GM12878 (cell line): ENCODE data around the gene HOXD9. TPM values are rescaled to one million over a fixed set of nuclear protein-coding genes. Genes with fewer than 3 reads are reported as not detected.

Source experiments
- ATAC-seq: fragments of 200-7000 bp; cut with Tn5 transposase; 3 replicates; pipeline ENCODE4 v1.9.1; 2020; ENCODE audit warnings: mild to moderate bottlenecking, moderate library complexity
- BruUV-seq: library from RNA; stranded (reverse); fragments of 400-500 nt; replicated peaks from 2 replicates; lab custom pipeline; 2021; lab: Mats Ljungman, UMichigan
- CTCF ChIA-PET: fragments of 300-600 bp; sonication (Branson Sonifier 250); formaldehyde crosslinking; extraction: SDS; loops from one replicate; lab custom pipeline; 2021; ENCODE audit warnings: inconsistent platforms; lab: Yijun Ruan, JAX
- POLR2A ChIA-PET: fragments of 350-600 bp; formaldehyde crosslinking; extraction: SDS; loops from one replicate; lab custom pipeline; 2021; ENCODE audit warnings: inconsistent platforms; lab: Charles Lee
- RAD21 ChIA-PET: fragments of 300-600 bp; sonication (Branson Sonifier 250); formaldehyde crosslinking; loops from one replicate; lab custom pipeline; 2023; ENCODE audit warnings: antibody characterized with exemption; ENCODE audit not compliant: unreplicated experiment; lab: Charles Lee
- SMC1A ChIA-PET: fragments of 300-600 bp; sonication (Branson Sonifier 250); formaldehyde crosslinking; loops from one replicate; lab custom pipeline; 2023; ENCODE audit not compliant: unreplicated experiment, uncharacterized antibody; lab: Charles Lee
- DNase-seq: peaks from one replicate; pipeline ENCODE4 v3.0.0-alpha.2; 2011; ENCODE audit warnings: low read depth, low spot score
- FAIRE-seq: peaks from 3 replicates; lab custom pipeline; 2011; peaks lifted over from hg19 to GRCh38; lab: Jason Lieb, UNC
- H2AFZ ChIP-seq: 2 replicates; pipeline ENCODE4 v1.6.0; 2011; ENCODE audit warnings: low read depth, low read length, control low read depth; ENCODE audit not compliant: control insufficient read depth
- H3K27ac ChIP-seq: 2 replicates; pipeline ENCODE4 v1.5.1; 2011; ENCODE audit warnings: control low read depth; ENCODE audit not compliant: control insufficient read depth, insufficient read depth
- H3K27me3 ChIP-seq, 2 experiments: replicated peaks in 1 of 2; 2 replicates each; pipeline versions ENCODE4 v1.6.0 to v1.6.1; 2011; ENCODE audit warnings: low read length in 1 of 2; ENCODE audit not compliant: control insufficient read depth in 2 of 2, insufficient read depth in 2 of 2
- H3K36me3 ChIP-seq, 2 experiments: 2 replicates each; pipeline ENCODE4 v1.5.1; 2011; ENCODE audit warnings: low read length in 1 of 2; ENCODE audit not compliant: control insufficient read depth in 2 of 2, insufficient read depth in 2 of 2
- H3K4me1 ChIP-seq: 2 replicates; pipeline ENCODE4 v1.6.1; 2011; ENCODE audit warnings: mild to moderate bottlenecking, low read length, moderate library complexity, mixed read lengths; ENCODE audit not compliant: control insufficient read depth, insufficient read depth
- H3K4me2 ChIP-seq: 2 replicates; pipeline ENCODE4 v1.6.0; 2011; ENCODE audit warnings: control low read depth; ENCODE audit not compliant: control insufficient read depth, insufficient read depth
- H3K4me3 ChIP-seq: fragments of 200-600 bp; sonication (generic); 2 replicates; pipeline ENCODE4 v1.5.1; 2016
- H3K79me2 ChIP-seq: 2 replicates; pipeline ENCODE4 v1.6.0; 2011; ENCODE audit warnings: low read length; ENCODE audit not compliant: control insufficient read depth, insufficient read depth
- H3K9ac ChIP-seq: 2 replicates; pipeline ENCODE4 v1.8.0; 2011; ENCODE audit warnings: low read length, control low read depth, mixed read lengths; ENCODE audit not compliant: control insufficient read depth, insufficient read depth
- H3K9me3 ChIP-seq: replicated peaks from 3 replicates; pipeline ENCODE4 v1.5.1; 2011; ENCODE audit warnings: mild to moderate bottlenecking, low read length; ENCODE audit not compliant: control insufficient read depth, insufficient read depth
- H4K20me1 ChIP-seq: 2 replicates; pipeline ENCODE4 v1.6.0; 2011; ENCODE audit not compliant: control insufficient read depth, insufficient read depth
- ATF7 ChIP-seq: fragments of 450-650 bp; IDR thresholded peaks from 2 replicates; pipeline ENCODE4 v1.6.1; 2016; ENCODE audit warnings: low read depth, mild to moderate bottlenecking
- BHLHE40 ChIP-seq, 2 experiments: fragments of 450-650 bp in 1 of 2; IDR thresholded peaks; 2 replicates each; pipeline ENCODE4 v1.6.1; 2011 to 2017; ENCODE audit warnings: low read depth in 2 of 2, borderline replicate concordance in 1 of 2, improper control_type of control experiment in 1 of 2, low read length in 1 of 2, mild to moderate bottlenecking in 1 of 2
- CEBPZ ChIP-seq: fragments of 150-350 bp; IDR thresholded peaks from 2 replicates; pipeline ENCODE4 v1.6.1; 2016; ENCODE audit warnings: low read depth, low read length
- CREB1 ChIP-seq: IDR thresholded peaks from 2 replicates; pipeline ENCODE4 v1.6.1; 2012; ENCODE audit warnings: low read depth, mild to moderate bottlenecking, inconsistent platforms
- ETV6 ChIP-seq, 2 experiments: fragments of 450-650 bp in 1 of 2; IDR thresholded peaks in 1 of 2; conservative IDR thresholded peaks in 1 of 2; 2 replicates each; pipeline ENCODE4 v1.6.1; 2014; ENCODE audit warnings: antibody characterized with exemption in 1 of 2, borderline replicate concordance in 1 of 2, low read depth in 1 of 2, mild to moderate bottlenecking in 1 of 2, moderate library complexity in 1 of 2
- IKZF1 ChIP-seq: fragments of 450-650 bp; conservative IDR thresholded peaks from 2 replicates; pipeline ENCODE4 v1.6.1; 2017; ENCODE audit warnings: antibody characterized with exemption, mild to moderate bottlenecking
- IRF4 ChIP-seq: IDR thresholded peaks from 2 replicates; pipeline ENCODE4 v1.6.1; 2011; ENCODE audit warnings: low read depth, low read length
- PAX8 ChIP-seq: fragments of 450-650 bp; IDR thresholded peaks from 2 replicates; pipeline ENCODE4 v1.6.1; 2017; ENCODE audit warnings: mild to moderate bottlenecking, moderate library complexity
- POU2F2 ChIP-seq: IDR thresholded peaks from 3 replicates; pipeline ENCODE4 v1.6.1; 2011; ENCODE audit warnings: low read depth, mild to moderate bottlenecking, low read length, borderline replicate concordance
- SMAD1 ChIP-seq: fragments of 450-650 bp; IDR thresholded peaks from 2 replicates; pipeline ENCODE4 v1.6.1; 2018; ENCODE audit warnings: mild to moderate bottlenecking, low read depth; ENCODE audit not compliant: partially characterized antibody
- STAT1 ChIP-seq: fragments of 450-650 bp; conservative IDR thresholded peaks from 2 replicates; pipeline ENCODE4 v1.6.1; 2014; ENCODE audit warnings: antibody characterized with exemption, mild to moderate bottlenecking
- STAT3 ChIP-seq: IDR thresholded peaks from 2 replicates; pipeline ENCODE4 v1.6.1; 2011; ENCODE audit warnings: low read depth, low read length, improper control_type of control experiment
- TBL1XR1 ChIP-seq: IDR thresholded peaks from 2 replicates; pipeline ENCODE4 v1.6.1; 2012; ENCODE audit warnings: low read depth, low read length, improper control_type of control experiment
- ZBED1 ChIP-seq: IDR thresholded peaks from 2 replicates; pipeline ENCODE4 v1.6.1; 2016; ENCODE audit warnings: borderline replicate concordance
- ZNF207 ChIP-seq: fragments of 450-650 bp; IDR thresholded peaks from 2 replicates; pipeline ENCODE4 v1.6.1; 2014; ENCODE audit warnings: antibody characterized with exemption, mild to moderate bottlenecking, borderline replicate concordance
- ZNF24 ChIP-seq: fragments of 450-650 bp; IDR thresholded peaks from 2 replicates; pipeline ENCODE4 v1.6.1; 2017; ENCODE audit warnings: antibody characterized with exemption, mild to moderate bottlenecking
- ZNF622 ChIP-seq: fragments of 450-650 bp; IDR thresholded peaks from 2 replicates; pipeline ENCODE4 v1.6.1; 2017; ENCODE audit warnings: mild to moderate bottlenecking, inconsistent platforms
- ZSCAN29 ChIP-seq: fragments of 450-650 bp; IDR thresholded peaks from 2 replicates; pipeline ENCODE4 v1.6.1; 2017; ENCODE audit warnings: mild to moderate bottlenecking, moderate library complexity
- WGBS: methylation state at CpG from one replicate; pipeline ENCODE4 v1.1.6; 2016; ENCODE audit warnings: low lambda C conversion rate; ENCODE audit not compliant: insufficient replicate concordance, insufficient coverage; ENCODE audit errors: missing lambda C conversion rate; 5-methylcytosine and 5-hydroxymethylcytosine counted together
- in situ Hi-C: fragments of 300-500 bp; cut with MboI; formaldehyde crosslinking; loops from 9 replicates; pipeline ENCODE4 v1.14.3; 2018; ENCODE audit warnings: mixed read lengths
- intact Hi-C: fragments of 100-400 bp; cut with micrococcal nuclease; formaldehyde crosslinking; loops from one replicate; pipeline ENCODE4 v1.14.2; 2022; ENCODE audit not compliant: unreplicated experiment
- polyA plus RNA-seq, 11 experiments: library from polyadenylated mRNA; depleted of rRNA in 4 of 11; unstranded in 6 of 11; stranded (reverse) in 5 of 11; fragments of >200 nt; fragmentation: Nextera tagmentation in 4 of 11; fragmentation: Illumina TruSeq in 1 of 11; extraction: Ambion mirVana in 4 of 11; extraction: Trizol in 1 of 11; gene quantifications; 1 replicate in 1 of 11; 2 replicates in 10 of 11; pipeline versions ENCODE4 v1.2.1 to v1.2.3, GENCODE V29; 2011 to 2016; ENCODE audit warnings: inconsistent platforms in 2 of 11, missing spikeins in 2 of 11, low read depth in 1 of 11
- total RNA-seq, 4 experiments: library from RNA; depleted of rRNA in 3 of 4; stranded (reverse); fragments of >200 nt in 3 of 4; fragmentation: Illumina TruSeq in 1 of 4; extraction: Trizol in 1 of 4; gene quantifications; 2 replicates each; pipeline versions ENCODE4 v1.2.1 to v1.2.3, GENCODE V29; 2013 to 2021
- TF ChIP-seq, protein P1 (sequence below), 3 experiments: IDR thresholded peaks in 2 of 3; conservative IDR thresholded peaks in 1 of 3; 2 replicates each; pipeline ENCODE4 v1.5.1; 2011; ENCODE audit warnings: low read depth in 3 of 3, low read length in 3 of 3, mild to moderate bottlenecking in 3 of 3, control low read depth in 2 of 3, moderate library complexity in 2 of 3, inconsistent platforms in 1 of 3, mixed read lengths in 1 of 3; ENCODE audit not compliant: control insufficient read depth in 2 of 3, insufficient read depth in 1 of 3; ENCODE audit errors: extremely low read depth in 1 of 3

Gene HOXD9
- total and polyA plus RNA-seq, 10 of the 15 experiments (the other 5 are each of a cell fraction or from before 2014, with no cell fraction given): not detected

- no peak for TF ChIP-seq STAT1
These were observed 21.2 kb upstream of the HOXD9 start (continued) for GRCh38 chr2:176101216-176101830.

- POLR2A ChIA-PET: no interaction called here
- WGBS: 29% methylated on average over 4 of the region's 5 CpGs
- no peak overlapping the region for H3K27ac ChIP-seq
- H2AFZ ChIP-seq: no peak overlapping the region
- FAIRE-seq: no peak
- in situ Hi-C loops: no loop called here
- RAD21 ChIA-PET: no interaction called here
- intact Hi-C loops: no loop called here
- no peak overlapping the region for H3K9ac ChIP-seq
- ATAC-seq: no peak
- CTCF ChIA-PET: interaction anchor here (0.5 to 2.6 kb wide), 5 partner anchors 9 to 1834 kb away, joined by 3 to 11 read pairs (median 3); no protein-coding TSS in a partner anchor
- TF ChIP-seq IRF4 (no peak), ZNF24 (no peak), POU2F2 (no peak), SMAD1 (no peak), ATF7 (no peak), STAT3 (no peak), ETV6 (conservative IDR thresholded peaks at IDR 0.05 in 1 of 2, IDR thresholded peaks at IDR 0.05 in 1 of 2; ENCODE audit: borderline replicate concordance in 1 of 2, low read depth in 1 of 2) (no peak), STAT1 (no peak), CREB1 (no peak), IKZF1 (no peak), ZBED1 (no peak), BHLHE40 (IDR thresholded peaks at IDR 0.05; ENCODE audit: borderline replicate concordance in 1 of 2, low read depth in 2 of 2, low read length in 1 of 2) (no peak), TBL1XR1 (no peak), ZNF622 (no peak), ZSCAN29 (no peak), PAX8 (no peak), ZNF207 (no peak), CEBPZ (no peak)
- TF ChIP-seq, protein P1, sequence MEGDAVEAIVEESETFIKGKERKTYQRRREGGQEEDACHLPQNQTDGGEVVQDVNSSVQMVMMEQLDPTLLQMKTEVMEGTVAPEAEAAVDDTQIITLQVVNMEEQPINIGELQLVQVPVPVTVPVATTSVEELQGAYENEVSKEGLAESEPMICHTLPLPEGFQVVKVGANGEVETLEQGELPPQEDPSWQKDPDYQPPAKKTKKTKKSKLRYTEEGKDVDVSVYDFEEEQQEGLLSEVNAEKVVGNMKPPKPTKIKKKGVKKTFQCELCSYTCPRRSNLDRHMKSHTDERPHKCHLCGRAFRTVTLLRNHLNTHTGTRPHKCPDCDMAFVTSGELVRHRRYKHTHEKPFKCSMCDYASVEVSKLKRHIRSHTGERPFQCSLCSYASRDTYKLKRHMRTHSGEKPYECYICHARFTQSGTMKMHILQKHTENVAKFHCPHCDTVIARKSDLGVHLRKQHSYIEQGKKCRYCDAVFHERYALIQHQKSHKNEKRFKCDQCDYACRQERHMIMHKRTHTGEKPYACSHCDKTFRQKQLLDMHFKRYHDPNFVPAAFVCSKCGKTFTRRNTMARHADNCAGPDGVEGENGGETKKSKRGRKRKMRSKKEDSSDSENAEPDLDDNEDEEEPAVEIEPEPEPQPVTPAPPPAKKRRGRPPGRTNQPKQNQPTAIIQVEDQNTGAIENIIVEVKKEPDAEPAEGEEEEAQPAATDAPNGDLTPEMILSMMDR (IDR thresholded peaks at IDR 0.05 in 2 of 3, conservative IDR thresholded peaks at IDR 0.05 in 1 of 3; ENCODE audit: control insufficient read depth in 2 of 3, extremely low read depth in 1 of 3, insufficient read depth in 1 of 3, low read depth in 3 of 3, low read length in 3 of 3): no peak
- DNase-seq: no peak
- no peaks in the 10 kb centered on the region; the same call in 2 of the 3 replicates for H3K9me3 ChIP-seq
- H4K20me1 ChIP-seq: no peaks in the 10 kb centered on the region
- peaks cover 3% of the 10 kb centered on the region; the same call in 1 of the 2 replicates for H3K4me1 ChIP-seq
- no peak overlapping the region for H3K4me3 ChIP-seq
- SMC1A ChIA-PET: no interaction called here
- H3K79me2 ChIP-seq: no peaks in the 10 kb centered on the region
- peaks cover 20 to 46% of the 10 kb centered on the region in 2 experiments for H3K27me3 ChIP-seq
- no TSS peak for BruUV-seq
- H3K4me2 ChIP-seq: no peak overlapping the region
- no peaks in the 10 kb centered on the region for H3K36me3 ChIP-seq
These were observed 20.7 kb upstream of the HOXD9 start for GRCh38 chr2:176101842-176102241.
